ENCODE data around the gene NYNRIN. TPM values are rescaled to one million over a fixed set of nuclear protein-coding genes. Genes with fewer than 3 reads are reported as not detected.
"Not testable (repeated sequence)": the region's sequence is repeated elsewhere in the genome, so short reads cannot be mapped to it uniquely, and the experiment has no call there.

Gene NYNRIN
- 30.6 TPM for total RNA-seq

DNA sequence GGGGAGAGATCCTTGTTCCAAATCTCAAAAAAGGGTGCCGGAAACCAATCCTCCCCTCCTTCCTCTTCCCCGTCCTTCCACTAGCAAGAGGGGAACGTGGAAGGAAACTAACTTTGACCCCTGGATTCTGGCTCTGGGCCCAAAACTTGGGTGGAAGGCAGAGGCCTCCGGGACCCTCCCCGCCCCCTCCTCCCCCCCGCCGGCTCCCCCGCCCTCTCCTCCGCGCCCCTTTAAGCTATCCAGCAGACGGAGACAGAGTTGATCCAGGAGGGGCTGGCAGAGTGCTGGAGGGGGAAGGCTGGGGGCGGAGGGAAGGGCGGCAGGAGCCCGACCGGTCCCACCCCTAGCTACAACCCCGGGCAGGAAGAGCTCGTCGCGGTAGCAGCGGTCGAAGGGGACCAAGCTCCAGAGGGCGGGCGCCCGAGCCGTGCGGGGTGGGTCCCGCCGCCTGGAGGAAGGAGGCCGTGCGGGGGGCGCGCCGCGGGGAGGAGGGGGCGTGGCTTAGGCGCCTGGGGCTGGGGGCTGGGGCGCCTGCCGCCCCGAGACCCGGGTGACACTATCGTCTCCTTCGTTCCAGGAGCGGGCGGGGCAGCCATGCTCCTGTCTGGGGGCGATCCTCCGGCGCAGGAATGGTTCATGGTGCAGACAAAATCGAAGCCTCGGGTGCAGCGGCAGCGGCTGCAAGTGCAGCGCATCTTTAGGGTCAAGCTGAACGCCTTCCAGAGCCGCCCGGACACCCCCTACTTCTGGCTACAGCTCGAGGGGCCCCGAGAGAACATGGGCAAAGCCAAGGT, at the start of gene NYNRIN:
TSS of gene NYNRIN (plus strand) at position 351 of the 794 bp plus-strand sequence. CDS start at position 595, 244 bp downstream.
- DNase-seq (ENCODE audit: low spot score): no peak

- DNase-seq (ENCODE audit: low spot score): no peak
Measured at GRCh38 chr14:24349742-24350141, 49.1 kb upstream of the NYNRIN start.

- no peak for DNase-seq (ENCODE audit: low spot score)
Measured at GRCh38 chr14:24351517-24351916, 47.3 kb upstream of the NYNRIN start.

GRCh38 chr14:24353559-24354481, 45.0 kb upstream of the NYNRIN start:
- peak; percentile 87 for DNase-seq (ENCODE audit: low spot score)

GRCh38 chr14:24354482-24354825, 44.3 kb upstream of the NYNRIN start:
- not testable (repeated sequence) for DNase-seq (ENCODE audit: low spot score)

DNA sequence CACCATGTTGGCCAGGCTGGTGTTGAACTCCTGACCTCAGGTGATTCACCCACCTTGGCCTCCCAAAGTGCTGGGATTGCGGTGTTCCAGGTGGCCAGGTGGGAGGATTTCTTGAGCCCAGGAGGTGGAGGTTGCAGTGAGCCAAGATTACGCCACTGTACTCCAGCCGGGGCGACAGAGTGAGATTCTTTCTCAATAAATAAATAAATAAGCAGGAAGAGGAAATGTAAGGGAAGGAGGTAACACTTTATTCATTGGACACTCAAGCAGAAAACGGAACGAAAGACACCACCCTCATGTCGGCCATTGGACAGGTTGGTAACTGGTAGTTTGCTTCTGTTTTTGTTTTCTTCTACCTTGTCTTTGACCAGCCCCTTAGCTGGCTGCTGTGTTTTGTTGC, 43.8 kb upstream of the NYNRIN start:
- DNase-seq (ENCODE audit: low spot score): no peak

DNA sequence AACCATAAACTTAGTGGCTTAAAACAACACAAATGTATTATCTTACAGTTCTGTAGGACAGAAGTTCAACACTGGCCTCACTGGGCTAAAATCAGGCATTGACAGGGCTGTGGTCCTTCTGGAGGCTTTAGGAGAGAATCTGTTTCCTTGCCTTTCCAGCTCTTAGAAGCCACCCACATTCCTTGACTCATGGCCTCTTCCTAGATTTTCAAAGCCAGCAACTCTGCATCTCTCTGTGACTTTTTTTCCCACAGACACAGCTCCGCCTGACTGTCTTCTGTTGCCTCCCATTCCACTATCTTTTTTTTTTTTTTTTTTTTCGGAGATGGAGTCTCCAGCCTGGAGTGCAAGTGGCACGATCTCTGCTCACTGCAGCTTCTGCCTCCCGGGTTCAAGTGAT, 42.6 kb upstream of the NYNRIN start:
- no peak for DNase-seq (ENCODE audit: low spot score)

- no peak for DNase-seq (ENCODE audit: low spot score)
Measured at GRCh38 chr14:24360281-24360680, 38.5 kb upstream of the NYNRIN start.

DNA sequence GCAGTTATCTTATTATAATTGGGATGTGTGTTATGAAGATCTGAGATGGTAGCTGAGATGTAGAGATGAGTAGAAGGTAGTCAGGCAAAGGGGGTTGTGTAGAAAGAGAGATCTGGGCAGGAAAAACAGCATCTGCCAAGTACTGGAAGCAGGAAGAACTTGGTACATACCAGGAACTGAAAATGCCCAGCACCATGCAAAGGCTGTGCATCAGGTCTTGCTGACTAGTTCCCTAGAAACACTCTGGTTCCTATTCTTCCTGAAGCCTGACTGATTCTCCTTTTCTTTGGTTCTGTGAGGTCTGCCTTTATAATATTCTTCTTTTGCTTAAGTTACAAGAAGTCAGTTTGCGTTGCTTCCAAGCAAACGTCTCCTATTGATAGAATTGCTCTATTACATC, 37.5 kb upstream of the NYNRIN start:
- no peak for DNase-seq (ENCODE audit: low spot score)

DNA sequence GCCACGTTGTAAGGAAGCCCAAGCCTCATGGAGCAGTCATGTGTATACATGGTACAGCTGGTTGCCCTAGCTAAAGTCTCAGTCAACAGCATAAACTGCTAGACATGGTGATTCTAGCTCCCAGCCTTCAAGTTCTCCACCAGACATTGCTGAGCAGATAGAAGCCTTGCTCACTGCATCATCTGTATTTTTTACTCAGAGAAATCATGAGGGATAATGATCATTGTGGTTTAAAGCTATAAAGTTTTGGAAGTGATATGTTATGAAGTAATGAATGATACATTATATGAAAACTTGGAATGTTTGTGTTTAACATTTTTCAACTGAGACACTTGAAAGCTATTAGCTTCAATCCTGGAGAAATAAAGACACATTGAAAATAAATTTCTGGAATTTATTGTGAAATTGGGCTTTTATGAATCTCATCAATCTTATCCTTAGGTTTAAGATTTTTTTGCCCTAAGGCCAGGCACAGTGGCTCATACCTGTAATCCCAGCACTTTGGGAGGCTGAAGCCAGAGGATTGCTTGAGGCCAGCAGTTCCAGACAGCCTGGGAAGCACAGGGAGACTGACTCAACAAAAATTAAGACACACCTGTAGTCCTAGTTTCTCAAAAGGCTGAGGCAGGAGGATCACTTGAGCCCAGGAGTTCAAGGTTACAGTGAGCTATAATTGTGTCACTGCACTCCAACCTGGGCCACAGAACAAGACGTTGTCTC, 36.4 kb upstream of the NYNRIN start:
- no peak for DNase-seq (ENCODE audit: low spot score)

DNA sequence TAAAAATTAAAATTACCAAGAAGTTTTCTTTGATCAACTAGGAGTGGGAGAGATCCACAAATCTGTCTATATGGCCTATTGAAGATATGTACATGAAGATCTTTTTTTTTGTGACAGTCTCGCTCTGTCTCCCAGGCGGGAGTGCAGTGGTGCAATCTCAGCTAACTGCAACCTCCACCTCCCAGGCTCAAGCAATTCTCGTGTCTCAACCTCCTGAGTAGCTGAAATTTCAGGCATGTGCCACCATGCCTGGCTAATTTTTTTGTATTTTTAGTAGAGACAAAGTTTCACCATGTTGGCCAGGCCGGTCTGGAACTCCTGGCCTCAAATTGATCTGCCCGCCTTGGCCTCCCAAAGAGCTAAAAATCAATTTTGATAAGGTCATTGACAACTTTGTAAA, 35.4 kb upstream of the NYNRIN start:
- DNase-seq (ENCODE audit: low spot score): no peak

DNA sequence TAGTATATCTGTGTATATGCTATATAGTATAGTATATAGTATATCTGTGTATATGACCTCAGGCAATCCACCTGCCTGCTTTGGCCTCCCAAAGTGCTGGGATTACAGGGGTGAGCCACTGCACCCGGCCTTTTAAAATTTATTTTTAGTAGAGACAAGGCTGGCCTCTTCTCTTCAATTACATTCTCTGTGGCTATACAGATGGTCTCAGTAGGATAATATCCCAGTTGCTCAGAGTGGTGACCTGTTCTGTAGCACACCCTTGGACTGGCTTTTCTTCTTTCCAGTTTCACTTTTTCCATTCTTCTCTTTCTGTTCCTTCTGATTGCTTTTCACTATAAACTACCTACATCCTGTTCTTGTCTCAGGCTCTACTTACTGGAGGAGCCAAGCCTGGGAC, 34.0 kb upstream of the NYNRIN start:
- no peak for DNase-seq (ENCODE audit: low spot score)

GRCh38 chr14:24365600-24366412, 33.0 kb upstream of the NYNRIN start:
- DNase-seq (ENCODE audit: low spot score): peak; percentile 87

GRCh38 chr14:24366413-24366720, 32.4 kb upstream of the NYNRIN start:
- DNase-seq (ENCODE audit: low spot score): no peak

DNA sequence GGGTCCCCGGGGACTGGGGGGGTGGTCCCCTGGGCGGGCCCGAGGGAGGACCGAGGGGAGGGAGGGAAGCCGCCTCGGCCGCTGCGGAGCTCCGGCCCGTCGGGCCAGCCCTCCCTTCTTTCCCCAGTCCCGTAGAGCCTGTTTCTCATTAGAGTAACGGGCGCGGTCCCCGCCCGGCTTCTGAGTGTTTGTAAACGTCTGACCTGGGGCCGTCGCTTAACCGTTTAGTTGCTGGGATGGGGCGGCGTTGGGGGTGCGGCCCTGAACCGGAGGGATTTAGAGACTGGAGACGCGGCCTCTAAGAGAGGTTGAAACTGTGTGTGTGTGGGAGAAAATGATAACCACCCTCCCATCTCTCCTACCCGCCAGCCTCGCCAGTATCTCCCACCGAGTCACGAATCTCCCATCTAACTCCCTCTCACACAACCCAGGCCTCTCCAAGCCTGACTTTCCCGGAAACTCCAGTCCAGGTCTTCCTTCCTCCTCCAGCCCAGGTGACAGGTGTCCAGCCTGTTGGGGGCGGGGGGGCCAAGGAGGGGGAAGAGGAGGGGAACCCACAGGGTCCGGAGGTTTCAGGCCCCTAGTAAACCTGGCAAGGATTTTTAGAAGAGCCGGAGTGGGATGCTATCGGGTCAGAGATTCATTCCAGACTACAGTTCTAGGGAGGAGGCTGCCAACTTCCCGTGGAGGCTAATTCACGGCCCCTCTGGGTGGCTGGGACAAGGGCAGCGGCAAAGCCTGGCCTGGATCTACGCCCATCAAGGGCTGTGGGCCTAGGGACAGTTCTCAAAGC, 31.9 kb upstream of the NYNRIN start:
- peak; percentile 93 for DNase-seq (ENCODE audit: low spot score)

DNA sequence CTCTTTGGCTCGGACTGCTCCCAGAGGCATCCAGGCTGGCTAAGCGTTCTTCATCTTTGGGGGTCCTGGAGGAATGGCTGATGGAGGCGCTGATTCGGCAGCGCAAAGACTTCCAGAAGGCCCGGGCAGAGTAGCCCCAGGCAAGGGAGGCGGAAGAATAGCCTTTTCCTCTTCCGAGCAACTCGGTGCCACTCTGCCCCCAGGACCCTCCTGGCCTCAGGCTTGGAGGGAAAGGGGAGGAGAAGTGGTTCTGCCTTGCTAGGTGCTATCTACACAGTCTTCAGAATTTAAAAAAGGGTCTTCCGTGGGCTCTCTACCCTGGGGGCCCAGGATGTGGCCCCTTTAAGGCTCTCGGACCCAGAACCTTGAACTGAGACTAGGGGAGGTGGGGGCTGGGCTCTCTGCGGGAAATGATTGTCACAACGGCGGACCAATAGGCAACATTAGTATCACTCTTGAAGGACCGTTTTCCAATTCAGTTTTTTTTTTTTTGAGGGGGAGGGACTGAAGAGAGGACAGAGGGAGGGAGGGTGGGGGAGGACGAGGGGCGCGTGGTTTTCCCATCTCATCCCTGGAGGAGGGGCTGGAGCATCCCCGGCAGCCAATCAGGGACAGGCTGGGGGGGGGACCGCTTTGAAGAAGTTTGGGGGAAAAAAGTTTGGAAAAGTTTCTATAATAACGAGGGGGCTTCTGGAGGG, 31.1 kb upstream of the NYNRIN start, which contains the start of gene NFATC4:
TSS of gene NFATC4 (plus strand) at position 671 of the 698 bp plus-strand sequence. CDS start 157 bp downstream, outside the sequence.
- DNase-seq (ENCODE audit: low spot score): peak; percentile 88

DNA sequence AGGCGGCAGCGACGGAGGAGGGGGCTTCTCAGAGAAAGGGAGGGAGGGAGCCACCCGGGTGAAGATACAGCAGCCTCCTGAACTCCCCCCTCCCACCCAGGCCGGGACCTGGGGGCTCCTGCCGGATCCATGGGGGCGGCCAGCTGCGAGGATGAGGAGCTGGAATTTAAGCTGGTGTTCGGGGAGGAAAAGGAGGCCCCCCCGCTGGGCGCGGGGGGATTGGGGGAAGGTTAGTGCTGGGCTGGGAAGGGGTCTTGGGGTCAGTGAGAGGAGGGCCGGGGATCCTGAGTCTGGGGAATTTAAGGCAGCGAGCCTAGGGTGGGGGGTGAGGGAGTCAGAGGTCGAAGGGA, 30.6 kb upstream of the NYNRIN start:
- DNase-seq (ENCODE audit: low spot score): no peak

DNA sequence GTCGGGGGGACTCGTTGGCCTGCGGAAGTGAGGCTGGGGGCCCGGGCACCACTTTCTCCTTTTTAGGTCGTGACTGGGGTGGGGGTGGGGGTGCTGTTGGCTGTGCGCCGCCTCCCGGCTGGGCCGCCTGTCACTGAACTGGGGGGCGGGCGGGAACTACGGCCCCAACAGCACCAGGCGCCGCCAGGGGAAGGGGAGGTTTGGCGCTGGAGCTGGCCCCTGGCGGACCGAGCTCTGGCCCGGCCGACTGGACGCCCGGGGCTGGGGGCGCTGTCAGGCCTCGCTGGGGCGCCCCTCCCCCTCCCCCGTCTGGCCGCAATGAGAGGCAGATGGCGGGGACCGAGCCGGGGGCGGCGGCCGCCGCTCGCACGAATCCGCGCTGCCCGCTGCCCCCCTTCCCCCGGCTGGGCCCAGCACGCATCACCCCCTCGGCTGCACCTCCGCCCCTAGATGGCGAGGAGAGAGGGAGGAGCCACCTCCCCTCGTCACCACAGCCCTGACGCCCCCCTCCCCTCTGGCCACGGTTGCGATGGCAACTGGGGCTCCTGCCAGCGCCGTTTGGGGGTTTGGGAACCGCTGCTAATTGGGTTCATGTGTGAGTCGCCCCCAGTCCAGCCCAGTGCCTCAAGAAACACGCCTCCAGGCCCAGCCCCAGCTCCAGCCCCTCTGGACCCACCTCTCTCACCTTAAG, 30.1 kb upstream of the NYNRIN start:
- DNase-seq (ENCODE audit: low spot score): peak; percentile 47

GRCh38 chr14:24369463-24369862, 29.3 kb upstream of the NYNRIN start:
- no peak for DNase-seq (ENCODE audit: low spot score)

Data from mucosa of gallbladder (tissue), 1 donor.